ENCODE measurements around the gene IFIT1B. TPM values are rescaled to one million over a fixed set of nuclear protein-coding genes. Genes with fewer than 3 reads are reported as not detected.
A peak's percentile ranks its signal among the peaks of the same experiment; 100 is the strongest.

The IFIT1B gene
- total and polyA plus RNA-seq, 4 experiments from 2014 or later = not detected

- Mint-ChIP-seq H3K9me3 (no peaks in the 10 kb centered on the region), H3K4me1 (peaks cover 0 to 3% (median 0%) of the 10 kb centered on the region in 4 donors), H3K4me3 (no peak overlapping the region), H3K27me3 (peaks cover 0 to 1% of the 10 kb centered on the region in 2 donors), H3K27ac (peak overlapping the region in 3 of 7 donors; percentile 14 to 54 (median 49)), H3K36me3 (peaks cover 9 to 18% of the 10 kb centered on the region in 2 donors)
- no peaks in the 10 kb centered on the region for H3K9me3 ChIP-seq (ENCODE audit: control insufficient read depth in 1 of 2, low read length in 2 of 2)
- ChIA-PET CTCF (ENCODE audit: partially characterized antibody) (interaction anchor here (1.2 to 1.3 kb wide), 2 partner anchors 12 to 25 kb away, joined by 3 to 4 read pairs; no protein-coding TSS in a partner anchor), POLR2A (ENCODE audit: partially characterized antibody) (no interaction called here)
- H3K27ac ChIP-seq (ENCODE audit: low read depth, low read length) = no peak overlapping the region
- H3K27me3 ChIP-seq (ENCODE audit: insufficient read depth, low read length) = no peaks in the 10 kb centered on the region
- DNase-seq = no peak
- intact Hi-C loops (cut with micrococcal nuclease) = no loop called here
- H3K4me1 ChIP-seq (ENCODE audit: insufficient read depth, low read length) = no peaks in the 10 kb centered on the region
- H3K4me3 ChIP-seq (ENCODE audit: low read length in 2 of 2) = no peak overlapping the region
- H3K36me3 ChIP-seq (ENCODE audit: insufficient read depth, low read length) = peaks cover 13% of the 10 kb centered on the region
Observed at GRCh38 chr10:89343089-89343767, 34.6 kb upstream of the IFIT1B start.

GRCh38 chr10:89344156-89344555 is 33.7 kb upstream of the IFIT1B start:
- ChIA-PET CTCF (ENCODE audit: partially characterized antibody) (interaction anchor here (1.2 to 1.3 kb wide), 2 partner anchors 11 to 24 kb away, joined by 3 to 4 read pairs; no protein-coding TSS in a partner anchor), POLR2A (ENCODE audit: partially characterized antibody) (no interaction called here)
- no peak overlapping the region for H3K4me3 Mint-ChIP-seq
- no peaks in the 10 kb centered on the region for H3K9me3 Mint-ChIP-seq
- Histone ChIP-seq H3K27me3 (ENCODE audit: insufficient read depth, low read length) (no peaks in the 10 kb centered on the region), H3K36me3 (ENCODE audit: insufficient read depth, low read length) (peaks cover 8% of the 10 kb centered on the region), H3K27ac (ENCODE audit: low read depth, low read length) (no peak overlapping the region), H3K4me3 (ENCODE audit: low read length in 2 of 2) (no peak overlapping the region), H3K9me3 (ENCODE audit: control insufficient read depth in 1 of 2, low read length in 2 of 2) (no peaks in the 10 kb centered on the region), H3K4me1 (ENCODE audit: insufficient read depth, low read length) (no peaks in the 10 kb centered on the region)
- DNase-seq = no peak
- peaks cover 0 to 2% of the 10 kb centered on the region in 2 donors for H3K27me3 Mint-ChIP-seq
- intact Hi-C loops (cut with micrococcal nuclease) = no loop called here
- H3K36me3 Mint-ChIP-seq = peaks cover 8 to 9% of the 10 kb centered on the region in 2 donors
- peaks cover 0 to 2% (median 0%) of the 10 kb centered on the region in 4 donors for H3K4me1 Mint-ChIP-seq
- H3K27ac Mint-ChIP-seq = no peak overlapping the region

GRCh38 chr10:89345367-89346000 is 32.4 kb upstream of the IFIT1B start:
- Mint-ChIP-seq H3K9me3 (no peaks in the 10 kb centered on the region), H3K4me1 (peaks cover under 1 to 4% (median 1%) of the 10 kb centered on the region in 4 donors), H3K36me3 (peaks cover 0 to 2% of the 10 kb centered on the region in 2 donors), H3K4me3 (no peak overlapping the region), H3K27ac (no peak overlapping the region), H3K27me3 (peaks cover under 1 to 4% of the 10 kb centered on the region in 2 donors)
- CTCF ChIA-PET (ENCODE audit: partially characterized antibody) = no interaction called here
- Histone ChIP-seq H3K9me3 (ENCODE audit: control insufficient read depth in 1 of 2, low read length in 2 of 2) (no peaks in the 10 kb centered on the region), H3K27ac (ENCODE audit: low read depth, low read length) (no peak overlapping the region), H3K4me3 (ENCODE audit: low read length in 2 of 2) (no peak overlapping the region), H3K4me1 (ENCODE audit: insufficient read depth, low read length) (no peaks in the 10 kb centered on the region), H3K36me3 (ENCODE audit: insufficient read depth, low read length) (no peaks in the 10 kb centered on the region), H3K27me3 (ENCODE audit: insufficient read depth, low read length) (no peaks in the 10 kb centered on the region)
- intact Hi-C loops (cut with micrococcal nuclease) = no loop called here
- POLR2A ChIA-PET (ENCODE audit: partially characterized antibody) = no interaction called here
- DNase-seq = no peak

GRCh38 chr10:89346405-89347254 is 31.2 kb upstream of the IFIT1B start:
- no peaks in the 10 kb centered on the region for H3K9me3 ChIP-seq (ENCODE audit: control insufficient read depth in 1 of 2, low read length in 2 of 2)
- Mint-ChIP-seq H3K4me1 (peaks cover 4 to 12% (median 6%) of the 10 kb centered on the region in 4 donors), H3K27me3 (peaks cover 2 to 4% of the 10 kb centered on the region in 2 donors), H3K9me3 (no peaks in the 10 kb centered on the region), H3K36me3 (no peaks in the 10 kb centered on the region), H3K4me3 (no peak overlapping the region), H3K27ac (no peak overlapping the region)
- CTCF ChIA-PET (ENCODE audit: partially characterized antibody) = interaction anchor here (1.1 kb wide), 1 partner anchor 52 kb away, joined by 3 read pairs; no protein-coding TSS in a partner anchor
- no peak overlapping the region for H3K4me3 ChIP-seq (ENCODE audit: low read length in 2 of 2)
- no peak overlapping the region for H3K27ac ChIP-seq (ENCODE audit: low read depth, low read length)
- peaks cover 6% of the 10 kb centered on the region for H3K4me1 ChIP-seq (ENCODE audit: insufficient read depth, low read length)
- H3K36me3 ChIP-seq (ENCODE audit: insufficient read depth, low read length) = no peaks in the 10 kb centered on the region
- intact Hi-C loops (cut with micrococcal nuclease) = no loop called here
- no peak for DNase-seq
- H3K27me3 ChIP-seq (ENCODE audit: insufficient read depth, low read length) = no peaks in the 10 kb centered on the region
- POLR2A ChIA-PET (ENCODE audit: partially characterized antibody) = no interaction called here

GRCh38 chr10:89347701-89348457 is 30.0 kb upstream of the IFIT1B start:
- peaks cover 4 to 17% (median 6%) of the 10 kb centered on the region in 4 donors for H3K4me1 Mint-ChIP-seq
- Histone ChIP-seq H3K27ac (ENCODE audit: low read depth, low read length) (no peak overlapping the region), H3K9me3 (ENCODE audit: control insufficient read depth in 1 of 2, low read length in 2 of 2) (no peaks in the 10 kb centered on the region), H3K36me3 (ENCODE audit: insufficient read depth, low read length) (no peaks in the 10 kb centered on the region), H3K4me3 (ENCODE audit: low read length in 2 of 2) (no peak overlapping the region), H3K27me3 (ENCODE audit: insufficient read depth, low read length) (no peaks in the 10 kb centered on the region), H3K4me1 (ENCODE audit: insufficient read depth, low read length) (peaks cover 6% of the 10 kb centered on the region)
- ChIA-PET POLR2A (ENCODE audit: partially characterized antibody) (no interaction called here), CTCF (ENCODE audit: partially characterized antibody) (interaction anchor here (1.0 kb wide), 1 partner anchor 11 kb away, joined by 3 read pairs; no protein-coding TSS in a partner anchor)
- H3K9me3 Mint-ChIP-seq = no peaks in the 10 kb centered on the region
- no peak for DNase-seq
- no peak overlapping the region for H3K4me3 Mint-ChIP-seq
- H3K27me3 Mint-ChIP-seq = peaks cover 2 to 6% of the 10 kb centered on the region in 2 donors
- H3K27ac Mint-ChIP-seq = no peak overlapping the region
- no peaks in the 10 kb centered on the region for H3K36me3 Mint-ChIP-seq
- intact Hi-C loops (cut with micrococcal nuclease) = no loop called here

GRCh38 chr10:89348481-89348880 is 29.4 kb upstream of the IFIT1B start:
- DNase-seq = no peak
- peaks cover 2 to 5% of the 10 kb centered on the region in 2 donors for H3K27me3 Mint-ChIP-seq
- no peaks in the 10 kb centered on the region for H3K27me3 ChIP-seq (ENCODE audit: insufficient read depth, low read length)
- intact Hi-C loops (cut with micrococcal nuclease) = no loop called here
- no peak overlapping the region for H3K4me3 Mint-ChIP-seq
- peaks cover 4 to 17% (median 6%) of the 10 kb centered on the region in 4 donors for H3K4me1 Mint-ChIP-seq
- no peaks in the 10 kb centered on the region for H3K9me3 Mint-ChIP-seq
- no peak overlapping the region for H3K4me3 ChIP-seq (ENCODE audit: low read length in 2 of 2)
- H3K9me3 ChIP-seq (ENCODE audit: control insufficient read depth in 1 of 2, low read length in 2 of 2) = no peaks in the 10 kb centered on the region
- ChIA-PET POLR2A (ENCODE audit: partially characterized antibody) (no interaction called here), CTCF (ENCODE audit: partially characterized antibody) (interaction anchor here (1.0 kb wide), 1 partner anchor 11 kb away, joined by 3 read pairs; no protein-coding TSS in a partner anchor)
- H3K4me1 ChIP-seq (ENCODE audit: insufficient read depth, low read length) = peaks cover 6% of the 10 kb centered on the region
- H3K27ac Mint-ChIP-seq = no peak overlapping the region
- no peaks in the 10 kb centered on the region for H3K36me3 Mint-ChIP-seq
- H3K36me3 ChIP-seq (ENCODE audit: insufficient read depth, low read length) = no peaks in the 10 kb centered on the region
- H3K27ac ChIP-seq (ENCODE audit: low read depth, low read length) = no peak overlapping the region
